GM21423 (cell line): ENCODE measurements around the gene COL27A1.
"Not testable (repeated sequence)": the region's sequence is repeated elsewhere in the genome, so short reads cannot be mapped to it uniquely, and the experiment has no call there.

Source experiments
- ATAC-seq: cut with Tn5 transposase; IDR thresholded peaks from one replicate; pipeline ENCODE4 v1.9.1; 2021; ENCODE audit warnings: mild to moderate bottlenecking, moderate library complexity; ENCODE audit not compliant: unreplicated experiment

Gene COL27A1

GRCh38 chr9:114180696-114181606 is 25.6 kb downstream of the COL27A1 start:
- no peak for ATAC-seq

GRCh38 chr9:114181607-114182409 is 26.5 kb downstream of the COL27A1 start:
- ATAC-seq, result no peak

- ATAC-seq, result no peak
These were observed 27.7 kb downstream of the COL27A1 start for GRCh38 chr9:114183006-114183405.

GRCh38 chr9:114184071-114184470 is 28.7 kb downstream of the COL27A1 start:
- no peak for ATAC-seq

GRCh38 chr9:114184866-114185265 is 29.5 kb downstream of the COL27A1 start:
- ATAC-seq, result no peak

GRCh38 chr9:114185570-114186490 is 30.5 kb downstream of the COL27A1 start:
- ATAC-seq, result no peak

GRCh38 chr9:114186605-114187289 is 31.4 kb downstream of the COL27A1 start:
- ATAC-seq, result no peak

- ATAC-seq, result no peak
These were observed 32.5 kb downstream of the COL27A1 start for GRCh38 chr9:114187827-114188226.

GRCh38 chr9:114189823-114190562 is 34.7 kb downstream of the COL27A1 start:
- ATAC-seq, result no peak

GRCh38 chr9:114190563-114190905 is 35.2 kb downstream of the COL27A1 start:
- ATAC-seq, result no peak

- ATAC-seq, result not testable (repeated sequence)
These were observed 36.1 kb downstream of the COL27A1 start for GRCh38 chr9:114191402-114191801.

GRCh38 chr9:114192539-114192938 is 37.2 kb downstream of the COL27A1 start:
- ATAC-seq, result no peak

- ATAC-seq, result no peak
These were observed 37.8 kb downstream of the COL27A1 start for GRCh38 chr9:114193090-114193489.

GRCh38 chr9:114196117-114196516 is 40.8 kb downstream of the COL27A1 start:
- ATAC-seq, result no peak

- ATAC-seq, result no peak
These were observed 41.8 kb downstream of the COL27A1 start for GRCh38 chr9:114196979-114197622.

- ATAC-seq, result no peak
These were observed 43.1 kb downstream of the COL27A1 start for GRCh38 chr9:114198249-114199040.

- ATAC-seq, result no peak
These were observed 45.5 kb downstream of the COL27A1 start for GRCh38 chr9:114200721-114201300.

GRCh38 chr9:114202396-114202795 is 47.1 kb downstream of the COL27A1 start:
- ATAC-seq, result no peak
